ENCODE results near the gene SHROOM2. TPM values are rescaled to one million over a fixed set of nuclear protein-coding genes. Genes with fewer than 3 reads are reported as not detected.

Gene SHROOM2
- total RNA-seq, 4 donors from 2014 or later = 0.67 to 2.3 (median 1.6) TPM

DNA sequence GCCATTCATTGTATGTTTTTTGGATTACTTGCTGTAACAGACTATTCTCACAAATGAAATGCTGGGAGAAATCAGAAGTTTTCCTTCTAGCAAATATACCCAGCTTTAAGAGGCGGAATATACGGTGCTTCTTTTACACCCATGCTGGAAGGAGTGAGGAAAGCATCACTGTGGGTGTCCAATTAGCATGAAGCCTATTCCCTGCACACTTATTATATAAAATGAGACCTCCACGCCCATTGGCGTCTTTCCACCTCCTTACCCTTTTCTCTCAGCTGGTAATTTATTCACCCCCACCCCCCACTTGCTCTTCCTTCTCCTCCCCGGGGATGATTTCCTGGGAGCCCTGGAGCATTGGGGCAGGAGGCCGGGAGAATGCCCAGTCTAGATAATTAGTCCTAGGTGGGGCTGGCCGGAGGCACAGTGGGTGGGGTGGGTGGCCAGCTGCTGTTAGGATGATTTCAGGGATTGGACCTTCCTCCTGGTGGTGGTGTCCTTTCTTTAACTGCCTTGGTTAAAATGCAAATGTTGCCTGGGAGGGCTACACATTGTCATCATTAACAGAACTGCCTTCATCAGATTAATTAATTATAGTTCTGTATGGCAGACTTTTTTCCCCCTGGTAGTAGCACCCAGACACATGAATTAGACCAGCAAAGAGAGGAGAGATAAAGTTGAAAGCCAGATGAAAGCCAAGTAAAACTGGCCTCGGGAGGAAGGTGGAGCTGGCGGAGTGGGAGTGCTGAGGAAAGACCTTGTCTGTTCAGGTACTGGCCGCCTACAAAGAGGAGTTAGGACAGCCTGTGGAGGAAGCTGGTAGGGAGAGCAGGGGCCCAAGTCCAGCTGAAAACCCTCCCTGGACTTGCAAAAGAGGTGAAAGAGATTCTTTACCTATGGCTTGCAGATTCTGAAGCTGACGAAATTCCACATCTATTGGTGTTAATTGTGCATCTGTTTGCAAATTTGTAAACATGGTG, 11.4 kb downstream of the SHROOM2 start:
- Histone ChIP-seq H3K9me3 (peaks cover 0 to 13% (median 0%) of the 10 kb centered on the region in 3 donors), H3K36me3 (no peaks in the 10 kb centered on the region), H3K27me3 (no peaks in the 10 kb centered on the region), H3K4me3 (no peak overlapping the region), H3K4me1 (no peaks in the 10 kb centered on the region), H3K27ac (no peak overlapping the region)
- ATAC-seq = no peak
- 68 to 83% methylated on average over 4 to 6 of the region's 11 CpGs for WGBS, 2 donors (ENCODE audit: low coverage in 1 of 2)
- TF ChIP-seq, protein P1, sequence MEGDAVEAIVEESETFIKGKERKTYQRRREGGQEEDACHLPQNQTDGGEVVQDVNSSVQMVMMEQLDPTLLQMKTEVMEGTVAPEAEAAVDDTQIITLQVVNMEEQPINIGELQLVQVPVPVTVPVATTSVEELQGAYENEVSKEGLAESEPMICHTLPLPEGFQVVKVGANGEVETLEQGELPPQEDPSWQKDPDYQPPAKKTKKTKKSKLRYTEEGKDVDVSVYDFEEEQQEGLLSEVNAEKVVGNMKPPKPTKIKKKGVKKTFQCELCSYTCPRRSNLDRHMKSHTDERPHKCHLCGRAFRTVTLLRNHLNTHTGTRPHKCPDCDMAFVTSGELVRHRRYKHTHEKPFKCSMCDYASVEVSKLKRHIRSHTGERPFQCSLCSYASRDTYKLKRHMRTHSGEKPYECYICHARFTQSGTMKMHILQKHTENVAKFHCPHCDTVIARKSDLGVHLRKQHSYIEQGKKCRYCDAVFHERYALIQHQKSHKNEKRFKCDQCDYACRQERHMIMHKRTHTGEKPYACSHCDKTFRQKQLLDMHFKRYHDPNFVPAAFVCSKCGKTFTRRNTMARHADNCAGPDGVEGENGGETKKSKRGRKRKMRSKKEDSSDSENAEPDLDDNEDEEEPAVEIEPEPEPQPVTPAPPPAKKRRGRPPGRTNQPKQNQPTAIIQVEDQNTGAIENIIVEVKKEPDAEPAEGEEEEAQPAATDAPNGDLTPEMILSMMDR (IDR thresholded peaks at IDR 0.05) = no peak
- TF ChIP-seq POLR2AphosphoS5 (IDR thresholded peaks at IDR 0.05) = no peak
- TF ChIP-seq EP300 (IDR thresholded peaks at IDR 0.05) = no peak
- TF ChIP-seq POLR2A (IDR thresholded peaks at IDR 0.05) = no peak

DNA sequence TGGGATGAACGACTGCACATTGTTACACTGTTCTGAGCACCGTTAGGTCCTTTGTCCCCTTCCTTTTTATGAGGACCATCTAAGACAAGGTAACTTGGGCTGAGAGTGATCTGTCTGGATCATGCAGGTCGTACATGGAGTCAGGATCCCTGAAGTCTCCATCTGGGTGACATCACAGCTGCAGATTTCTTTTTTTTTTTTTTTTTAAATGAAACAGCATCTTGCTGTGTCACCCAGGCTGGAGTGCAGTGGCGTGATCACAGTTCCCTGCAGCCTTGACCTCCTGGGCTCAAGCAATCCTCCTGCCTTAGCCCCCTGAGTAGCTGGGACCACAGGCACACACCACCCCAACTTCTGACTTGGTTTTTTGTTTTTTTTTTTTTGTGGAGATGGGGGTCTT, 16.5 kb downstream of the SHROOM2 start:
- TF ChIP-seq EP300 (IDR thresholded peaks at IDR 0.05) (no peak), POLR2AphosphoS5 (IDR thresholded peaks at IDR 0.05) (no peak), POLR2A (IDR thresholded peaks at IDR 0.05) (no peak)
- TF ChIP-seq, protein P1 (IDR thresholded peaks at IDR 0.05) = no peak
- Histone ChIP-seq H3K4me1 (no peaks in the 10 kb centered on the region), H3K27ac (no peak overlapping the region), H3K36me3 (no peaks in the 10 kb centered on the region), H3K27me3 (no peaks in the 10 kb centered on the region), H3K4me3 (no peak overlapping the region), H3K9me3 (peaks cover 0 to 9% (median 0%) of the 10 kb centered on the region in 3 donors)
- ATAC-seq = no peak
- 91% methylated on average over 4 of the region's 4 CpGs; no CpG with 5 or more reads in 1 of the 2 donors for WGBS, 2 donors (ENCODE audit: low coverage in 1 of 2)

DNA sequence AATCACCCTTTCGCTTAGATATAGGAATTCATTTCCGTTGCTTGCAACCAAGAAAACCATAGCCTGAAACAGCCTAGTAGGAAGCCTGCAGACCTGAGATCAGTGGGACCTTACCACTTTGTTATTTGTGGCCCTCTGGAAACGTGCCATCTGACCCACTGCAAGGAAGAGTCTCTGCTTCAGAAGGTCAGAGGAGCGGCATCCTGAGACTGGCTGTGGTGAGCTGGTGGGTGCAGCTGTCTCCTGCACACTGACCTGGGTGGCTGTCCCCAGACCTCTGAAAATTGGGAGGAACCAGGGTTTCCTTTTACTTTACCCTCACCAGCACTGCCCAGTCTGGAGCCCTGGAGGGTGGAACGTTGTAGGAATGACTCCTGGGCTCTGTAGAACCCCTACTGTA, 18.2 kb downstream of the SHROOM2 start:
- H3K4me3 ChIP-seq = no peak overlapping the region
- no peaks in the 10 kb centered on the region for H3K4me1 ChIP-seq
- no peak for TF ChIP-seq EP300 (IDR thresholded peaks at IDR 0.05)
- TF ChIP-seq POLR2A (IDR thresholded peaks at IDR 0.05) = no peak
- TF ChIP-seq POLR2AphosphoS5 (IDR thresholded peaks at IDR 0.05) = no peak
- TF ChIP-seq, protein P1 (IDR thresholded peaks at IDR 0.05) = no peak
- H3K27ac ChIP-seq = no peak overlapping the region
- H3K27me3 ChIP-seq = no peaks in the 10 kb centered on the region
- no peak for ATAC-seq
- H3K9me3 ChIP-seq = peaks cover 0 to 9% (median 0%) of the 10 kb centered on the region in 3 donors
- no peaks in the 10 kb centered on the region for H3K36me3 ChIP-seq
- no CpG with 5 or more reads among the region's 5 CpGs for WGBS, 2 donors (ENCODE audit: low coverage in 1 of 2)

DNA sequence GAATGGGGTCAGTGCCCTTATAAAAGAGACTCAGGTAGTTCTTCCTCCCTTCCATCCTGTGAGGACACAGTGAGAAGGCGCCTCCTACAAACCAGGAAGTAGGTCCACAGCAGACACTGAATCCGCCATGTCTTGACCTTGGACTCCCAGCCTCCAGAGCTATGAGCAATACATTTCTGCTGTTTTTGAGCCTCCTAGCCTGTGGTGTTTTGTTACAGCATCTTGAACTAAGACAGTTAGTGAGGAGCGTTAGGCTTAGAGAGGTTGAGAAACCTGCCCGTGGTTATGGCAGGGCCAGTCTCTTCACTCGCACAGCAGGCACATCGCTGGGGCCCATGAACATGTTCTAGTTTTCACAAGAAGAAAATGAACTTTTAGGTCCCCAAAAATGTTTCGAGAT, 19.7 kb downstream of the SHROOM2 start:
- no peak for ATAC-seq
- WGBS, 2 donors (ENCODE audit: low coverage in 1 of 2) = 92 to 93% methylated on average over 2 to 4 of the region's 7 CpGs
- Histone ChIP-seq H3K9me3 (no peaks in the 10 kb centered on the region), H3K36me3 (no peaks in the 10 kb centered on the region), H3K27me3 (no peaks in the 10 kb centered on the region), H3K4me1 (no peaks in the 10 kb centered on the region), H3K4me3 (no peak overlapping the region), H3K27ac (no peak overlapping the region)
- no peak for TF ChIP-seq POLR2A (IDR thresholded peaks at IDR 0.05)
- no peak for TF ChIP-seq EP300 (IDR thresholded peaks at IDR 0.05)
- TF ChIP-seq POLR2AphosphoS5 (IDR thresholded peaks at IDR 0.05) = no peak
- TF ChIP-seq, protein P1 (IDR thresholded peaks at IDR 0.05) = no peak

Data from gastroesophageal sphincter (tissue), 4 donors.